H1 (cell line): Measurements from ENCODE around the gene ZNF33B. TPM values are rescaled to one million over a fixed set of nuclear protein-coding genes. Genes with fewer than 3 reads are reported as not detected.

Experiments used
- CTCF ChIA-PET: fragments of 300-600 bp; sonication (Branson Sonifier 250); formaldehyde crosslinking; loops from one replicate; lab custom pipeline; 2021; ENCODE audit not compliant: partially characterized antibody; lab: Charles Lee
- POLR2A ChIA-PET: fragments of 300-600 bp; sonication (Branson Sonifier 250); formaldehyde crosslinking; loops from one replicate; lab custom pipeline; 2021; ENCODE audit warnings: inconsistent platforms; ENCODE audit not compliant: partially characterized antibody; lab: Charles Lee
- DNase-seq, 2 experiments: peaks; one replicate each; pipeline versions ENCODE4 v3.0.0 to v3.0.0-alpha.2; 2010 to 2022; ENCODE audit warnings: low spot score in 2 of 2, low read depth in 1 of 2, mixed read lengths in 1 of 2
- FAIRE-seq: peaks from 2 replicates; lab custom pipeline; 2011; peaks lifted over from hg19 to GRCh38; lab: Jason Lieb, UNC
- H2AFZ ChIP-seq: 2 replicates; pipeline ENCODE4 v1.8.1; 2012; ENCODE audit warnings: low read length, inconsistent platforms
- H2AK5ac ChIP-seq: 2 replicates; pipeline ENCODE4 v1.6.1; 2013; ENCODE audit warnings: low read depth, low read length
- H2BK120ac ChIP-seq: replicated peaks from 2 replicates; pipeline ENCODE3; 2013; ENCODE audit warnings: low read depth, low read length, inconsistent platforms
- H2BK12ac ChIP-seq: 2 replicates; pipeline ENCODE4 v1.6.1; 2013; ENCODE audit warnings: low read depth, low read length
- H2BK15ac ChIP-seq: 2 replicates; pipeline ENCODE4 v1.6.1; 2013; ENCODE audit warnings: low read length
- H2BK20ac ChIP-seq: 2 replicates; pipeline ENCODE4 v1.6.1; 2013; ENCODE audit warnings: low read length
- H2BK5ac ChIP-seq: 2 replicates; pipeline ENCODE4 v1.6.1; 2013; ENCODE audit warnings: low read depth, low read length
- H3K14ac ChIP-seq: 2 replicates; pipeline ENCODE4 v1.6.1; 2013; ENCODE audit warnings: inconsistent platforms; ENCODE audit not compliant: insufficient read length
- H3K18ac ChIP-seq: 2 replicates; pipeline ENCODE4 v1.6.1; 2013; ENCODE audit warnings: low read length; ENCODE audit errors: extremely low read depth
- H3K23ac ChIP-seq: 2 replicates; pipeline ENCODE4 v1.6.1; 2013; ENCODE audit warnings: inconsistent platforms; ENCODE audit not compliant: insufficient read length
- H3K23me2 ChIP-seq: 2 replicates; pipeline ENCODE4 v1.6.1; 2013; ENCODE audit warnings: low read depth, low read length
- H3K27ac ChIP-seq: 2 replicates; pipeline ENCODE4 v1.6.1; 2011; ENCODE audit warnings: low read depth, low read length, inconsistent platforms
- H3K27me3 ChIP-seq, 4 experiments: replicated peaks in 1 of 4; 1 replicate in 1 of 4; 2 replicates in 3 of 4; pipeline versions ENCODE4 v1.6.1 to v1.8.1; 2011 to 2013; ENCODE audit warnings: low read length in 3 of 4, mild to moderate bottlenecking in 3 of 4, inconsistent platforms in 2 of 4, mixed read lengths in 2 of 4, moderate library complexity in 1 of 4; ENCODE audit not compliant: control insufficient read depth in 3 of 4, insufficient read depth in 3 of 4; ENCODE audit errors: extremely low read depth in 1 of 4
- H3K36me3 ChIP-seq, 4 experiments: 2 replicates each; pipeline versions ENCODE4 v1.6.1 to v1.8.1; 2011 to 2013; ENCODE audit warnings: mild to moderate bottlenecking in 4 of 4, low read length in 3 of 4, moderate library complexity in 2 of 4, control low read depth in 1 of 4, inconsistent platforms in 1 of 4; ENCODE audit not compliant: insufficient read depth in 4 of 4, control insufficient read depth in 2 of 4
- H3K4ac ChIP-seq: replicated peaks from 2 replicates; pipeline ENCODE3; 2013; ENCODE audit warnings: low read length, low read depth, mixed read lengths, inconsistent platforms; ENCODE audit not compliant: insufficient read length
- H3K4me1 ChIP-seq, 4 experiments: replicated peaks in 1 of 4; 1 replicate in 1 of 4; 2 replicates in 3 of 4; pipeline versions ENCODE4 v1.6.1 to v1.8.1; 2011 to 2013; ENCODE audit warnings: low read length in 3 of 4, inconsistent platforms in 2 of 4, mixed read lengths in 1 of 4; ENCODE audit not compliant: insufficient read depth in 4 of 4, control insufficient read depth in 3 of 4
- H3K4me2 ChIP-seq, 2 experiments: 2 replicates each; pipeline versions ENCODE4 v1.6.1 to v1.8.1; 2011 to 2013; ENCODE audit warnings: low read depth in 2 of 2, low read length in 2 of 2, control low read depth in 1 of 2, inconsistent platforms in 1 of 2, mild to moderate bottlenecking in 1 of 2; ENCODE audit not compliant: insufficient read depth in 1 of 2
- H3K4me3 ChIP-seq, 4 experiments: fragments of 200-600, 300-600 bp in 1 of 4; sonication (generic), shearing (Covaris generic), sonication (Bioruptor Twin) in 1 of 4; 2 replicates each; pipeline versions ENCODE4 v1.5.1 to v1.8.1; 2011 to 2016; ENCODE audit warnings: low read length in 4 of 4, low read depth in 3 of 4, control low read depth in 2 of 4, inconsistent platforms in 2 of 4, mild to moderate bottlenecking in 2 of 4, mixed read lengths in 1 of 4, moderate library complexity in 1 of 4; ENCODE audit not compliant: insufficient read depth in 2 of 4; ENCODE audit errors: extremely low read depth in 1 of 4
- H3K56ac ChIP-seq: replicated peaks from 2 replicates; pipeline ENCODE3; 2013; ENCODE audit warnings: low read depth, mild to moderate bottlenecking, mixed read lengths, low read length, inconsistent platforms; ENCODE audit not compliant: insufficient read length
- H3K79me1 ChIP-seq: 2 replicates; pipeline ENCODE4 v1.6.1; 2013; ENCODE audit warnings: low read depth, low read length, control low read depth
- H3K79me2 ChIP-seq, 2 experiments: 2 replicates each; pipeline versions ENCODE4 v1.6.1 to v1.8.1; 2012 to 2013; ENCODE audit warnings: low read length in 2 of 2, mild to moderate bottlenecking in 2 of 2, inconsistent platforms in 1 of 2; ENCODE audit not compliant: insufficient read depth in 2 of 2, control insufficient read depth in 1 of 2
- H3K9ac ChIP-seq, 4 experiments: replicated peaks in 1 of 4; 1 replicate in 1 of 4; 2 replicates in 3 of 4; pipeline versions ENCODE4 v1.6.1 to v1.8.1; 2011 to 2013; ENCODE audit warnings: low read depth in 3 of 4, low read length in 3 of 4, control low read depth in 2 of 4, mild to moderate bottlenecking in 2 of 4, moderate library complexity in 2 of 4, inconsistent platforms in 1 of 4; ENCODE audit errors: extremely low read depth in 1 of 4
- H3K9me3 ChIP-seq, 2 experiments: 2 replicates each; pipeline versions ENCODE4 v1.6.1 to v1.8.1; 2012 to 2013; ENCODE audit warnings: mild to moderate bottlenecking in 2 of 2, moderate library complexity in 2 of 2, control low read depth in 1 of 2, inconsistent platforms in 1 of 2, low read depth in 1 of 2, low read length in 1 of 2, mixed read lengths in 1 of 2; ENCODE audit not compliant: insufficient read depth in 2 of 2
- H4K20me1 ChIP-seq, 2 experiments: replicated peaks in 1 of 2; 2 replicates each; pipeline versions ENCODE3 to v1.8.1; 2011 to 2013; ENCODE audit warnings: inconsistent platforms in 2 of 2, low read length in 2 of 2, mild to moderate bottlenecking in 1 of 2; ENCODE audit not compliant: insufficient read depth in 2 of 2, control insufficient read depth in 1 of 2
- H4K5ac ChIP-seq: 2 replicates; pipeline ENCODE4 v1.6.1; 2013; ENCODE audit warnings: low read length, low read depth, mixed read lengths, inconsistent platforms; ENCODE audit not compliant: insufficient read length
- H4K8ac ChIP-seq: 2 replicates; pipeline ENCODE4 v1.8.0; 2013; ENCODE audit warnings: mild to moderate bottlenecking, moderate library complexity, low read length, inconsistent platforms; ENCODE audit not compliant: insufficient read depth; ENCODE audit errors: extremely low read depth
- H4K91ac ChIP-seq: replicated peaks from 2 replicates; pipeline ENCODE3; 2013; ENCODE audit warnings: low read length, mixed read lengths, inconsistent platforms; ENCODE audit not compliant: insufficient read length
- CBX5 ChIP-seq: fragments of 300-800, 300-1000 bp; sonication (generic); IDR thresholded peaks from 2 replicates; pipeline ENCODE4 v1.7.1; 2016; ENCODE audit warnings: antibody characterized with exemption, low read length, low read depth
- CHD2 ChIP-seq: IDR thresholded peaks from 2 replicates; pipeline ENCODE4 v1.6.1; 2012; ENCODE audit warnings: low read length, improper control_type of control experiment
- EZH2 ChIP-seq: fragments of 200-600 bp; sonication (generic); IDR thresholded peaks from 2 replicates; pipeline ENCODE4 v1.7.1; 2012; ENCODE audit warnings: low read depth, mild to moderate bottlenecking, moderate library complexity, low read length, inconsistent platforms; ENCODE audit not compliant: severe bottlenecking
- FOSL1 ChIP-seq: IDR thresholded peaks from 2 replicates; pipeline ENCODE4 v1.6.1; 2011; ENCODE audit warnings: mild to moderate bottlenecking, low read depth, low read length, moderate library complexity; ENCODE audit not compliant: insufficient read depth
- GTF2F1 ChIP-seq: IDR thresholded peaks from 2 replicates; pipeline ENCODE4 v1.6.1; 2012; ENCODE audit warnings: low read depth, low read length, improper control_type of control experiment, borderline replicate concordance
- HDAC6 ChIP-seq: IDR thresholded peaks from one replicate; pipeline ENCODE4 v1.7.1; 2012; ENCODE audit warnings: low read depth, mild to moderate bottlenecking, inconsistent platforms, low read length, moderate library complexity
- POLR2A ChIP-seq, 2 experiments: IDR thresholded peaks; 1 replicate in 1 of 2; 2 replicates in 1 of 2; pipeline ENCODE4 v1.6.1; 2011; ENCODE audit warnings: low read depth in 2 of 2, low read length in 2 of 2, mild to moderate bottlenecking in 2 of 2; ENCODE audit errors: control extremely low read depth in 1 of 2
- RBBP5 ChIP-seq: IDR thresholded peaks from 2 replicates; pipeline ENCODE4 v1.7.1; 2012; ENCODE audit warnings: low read depth, mild to moderate bottlenecking, inconsistent platforms, low read length, moderate library complexity, borderline replicate concordance
- RNF2 ChIP-seq: fragments of 200-900, 300-1000 bp; sonication (generic); IDR thresholded peaks from 2 replicates; pipeline ENCODE4 v1.7.1; 2016; ENCODE audit warnings: borderline replicate concordance, low read depth, mild to moderate bottlenecking, antibody characterized with exemption, low read length; ENCODE audit not compliant: poor library complexity, severe bottlenecking; ENCODE audit errors: missing control alignments
- SIRT6 ChIP-seq: IDR thresholded peaks from one replicate; pipeline ENCODE4 v1.7.1; 2012; ENCODE audit warnings: low read length, inconsistent platforms
- SP2 ChIP-seq: IDR thresholded peaks from 2 replicates; pipeline ENCODE4 v1.6.1; 2012; ENCODE audit warnings: mild to moderate bottlenecking, low read length, inconsistent platforms
- TAF1 ChIP-seq: IDR thresholded peaks from 2 replicates; pipeline ENCODE4 v1.6.1; 2011; ENCODE audit warnings: mild to moderate bottlenecking, low read depth, low read length
- TBP ChIP-seq: IDR thresholded peaks from 2 replicates; pipeline ENCODE4 v1.6.1; 2011; ENCODE audit warnings: low read depth, low read length, improper control_type of control experiment
- YY1 ChIP-seq: IDR thresholded peaks from 2 replicates; pipeline ENCODE4 v1.6.1; 2011; ENCODE audit warnings: low read depth, mild to moderate bottlenecking, low read length
- WGBS, 2 experiments: shearing (Covaris generic) in 1 of 2; methylation state at CpG; one replicate each; pipeline versions ENCODE4 v1.1.6 to v1.1.7; 2013 to 2015; ENCODE audit warnings: low lambda C conversion rate in 2 of 2, mixed read lengths in 2 of 2, inconsistent platforms in 1 of 2, low coverage in 1 of 2, missing lambda C conversion rate in 1 of 2; ENCODE audit not compliant: insufficient replicate concordance in 2 of 2, insufficient coverage in 1 of 2, insufficient read length in 1 of 2; ENCODE audit errors: extremely low coverage in 1 of 2, missing lambda C conversion rate in 1 of 2; 5-methylcytosine and 5-hydroxymethylcytosine counted together
- polyA plus RNA-seq, 7 experiments: library from polyadenylated mRNA; depleted of rRNA in 3 of 7; stranded (reverse) in 5 of 7; unstranded in 2 of 7; fragments of >200 nt in 5 of 7; fragments of 200-250 nt in 2 of 7; gene quantifications; 1 replicate in 5 of 7; 2 replicates in 1 of 7; 4 replicates in 1 of 7; pipeline versions ENCODE4 v1.2.1 to v1.2.3, GENCODE V29; 2011 to 2013; ENCODE audit warnings: missing spikeins in 2 of 7, mixed read lengths in 2 of 7
- total RNA-seq: library from RNA; stranded (reverse); fragmentation: NEBNext Ultra II Directional; extraction: Animal tissue kit (Norgen Biotek cat#: 25700); gene quantifications from 2 replicates; pipeline ENCODE4 v1.2.1, GENCODE V29; 2021

Gene ZNF33B
- total and polyA plus RNA-seq, 2 of the 8 experiments (the other 6 are each of a cell fraction or from before 2014, with no cell fraction given): 10.7 to 33.4 TPM

DNA sequence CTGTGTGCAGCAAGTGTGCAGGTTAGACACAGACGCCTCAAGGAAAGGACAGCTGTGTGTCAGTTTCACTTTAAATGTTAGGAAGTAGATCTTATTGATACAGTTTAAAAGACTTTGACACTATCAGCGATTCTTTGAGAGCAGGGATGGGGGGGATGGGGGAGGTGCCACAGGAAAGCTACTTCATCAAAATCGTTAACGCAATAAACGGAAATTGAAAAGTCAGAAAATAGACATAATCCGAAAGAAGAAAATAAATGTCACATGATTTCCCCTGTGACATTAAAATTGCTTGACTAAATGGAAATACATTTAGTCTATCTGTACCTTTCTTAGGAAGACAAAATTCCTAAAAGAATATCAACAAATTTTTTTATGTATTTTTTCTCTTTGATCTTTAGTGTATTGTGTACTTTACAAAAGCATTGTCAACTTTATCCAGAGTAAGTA, 476 bp upstream of the ZNF33B start:
- no peak overlapping the region for H4K91ac ChIP-seq
- H3K27ac ChIP-seq: peak overlapping the region; percentile 88; the same call in 1 of the 2 replicates
- peak overlapping the region; percentile 45 for H4K5ac ChIP-seq
- H3K4me1 ChIP-seq: peaks cover 0 to 4% (median 0%) of the 10 kb centered on the region in 4 experiments; a peak in 2 of 7 replicates
- peaks cover 7% of the 10 kb centered on the region; the same call in 1 of the 2 replicates for H3K23me2 ChIP-seq
- H3K23ac ChIP-seq: no peak overlapping the region
- DNase-seq: no peak
- WGBS, 2 experiments: 0% methylated on average over 6 of the region's 6 CpGs; no CpG with 5 or more reads in 1 of the 2 experiments
- FAIRE-seq: no peak
- H3K4me3 ChIP-seq: peak overlapping the region; percentile 75 to 90 (median 80)
- peak overlapping the region; percentile 21 for H3K4ac ChIP-seq
- ChIA-PET POLR2A (interaction anchor here (1.0 kb wide), 1 partner anchor 115 kb away, joined by 4 read pairs; no protein-coding TSS in a partner anchor), CTCF (no interaction called here)
- H3K36me3 ChIP-seq: no peaks in the 10 kb centered on the region
- H3K27me3 ChIP-seq: no peaks in the 10 kb centered on the region
- peak overlapping the region in 3 of 4 experiments; percentile 77 to 87 (median 85); a peak in 5 of 7 replicates for H3K9ac ChIP-seq
- H2BK20ac ChIP-seq: no peak overlapping the region
- H3K4me2 ChIP-seq: peak overlapping the region; percentile 70 to 83
- H3K56ac ChIP-seq: peak overlapping the region; percentile 84
- no peak overlapping the region for H2BK120ac ChIP-seq
- peak overlapping the region; percentile 45 for H4K8ac ChIP-seq
- peak overlapping the region; percentile 94 for H2AFZ ChIP-seq
- H3K79me1 ChIP-seq: no peaks in the 10 kb centered on the region
- 0 out of 2 replicates have a peak overlapping the region, but pooled peaks have one; percentile 52 for H2BK12ac ChIP-seq
- H3K14ac ChIP-seq: no peak overlapping the region
- H3K9me3 ChIP-seq: no peaks in the 10 kb centered on the region
- no peak overlapping the region for H3K18ac ChIP-seq
- H3K79me2 ChIP-seq: peaks cover 0 to 17% of the 10 kb centered on the region in 2 experiments; a peak in 2 of 4 replicates
- H2AK5ac ChIP-seq: no peak overlapping the region
- H4K20me1 ChIP-seq: no peaks in the 10 kb centered on the region
- H2BK15ac ChIP-seq: 0 out of 2 replicates have a peak overlapping the region, but pooled peaks have one; percentile 72
- H2BK5ac ChIP-seq: peak overlapping the region; percentile 95; the same call in 1 of the 2 replicates
- no peak for TF ChIP-seq SIRT6
- no peak for TF ChIP-seq GTF2F1
- TF ChIP-seq CBX5: no peak
- TF ChIP-seq YY1: no peak
- TF ChIP-seq POLR2A (IDR thresholded peaks at IDR 0.05; ENCODE audit: control extremely low read depth in 1 of 2, low read depth in 2 of 2, low read length in 2 of 2): no peak
- TF ChIP-seq FOSL1: no peak
- no peak for TF ChIP-seq RNF2
- no peak for TF ChIP-seq TAF1
- no peak for TF ChIP-seq RBBP5
- TF ChIP-seq EZH2: no peak
- no peak for TF ChIP-seq TBP
- TF ChIP-seq SP2: no peak
- TF ChIP-seq HDAC6: no peak
- TF ChIP-seq CHD2: no peak
